IMR-90 (cell line): ENCODE data around the gene ZNF33B. TPM values are rescaled to one million over a fixed set of nuclear protein-coding genes. Genes with fewer than 3 reads are reported as not detected.

ENCODE experiments used
- ATAC-seq: fragments of 200-7000 bp; cut with Tn5 transposase; 2 replicates; pipeline ENCODE4 v1.9.1; 2020; ENCODE audit warnings: low read depth, mild to moderate bottlenecking, moderate library complexity
- BruUV-seq: library from RNA; stranded (reverse); fragments of 400-500 nt; replicated peaks from 2 replicates; lab custom pipeline; 2021; lab: Mats Ljungman, UMichigan
- CTCF ChIA-PET: fragments of 300-600 bp; formaldehyde crosslinking; extraction: SDS; loops from one replicate; lab custom pipeline; 2021; ENCODE audit warnings: antibody characterized with exemption; lab: Yijun Ruan, JAX
- POLR2A ChIA-PET: fragments of 300-600 bp; sonication (Branson Sonifier 250); formaldehyde crosslinking; loops from one replicate; lab custom pipeline; 2022; ENCODE audit warnings: antibody characterized with exemption; ENCODE audit not compliant: unreplicated experiment; lab: Charles Lee
- DNase-seq: peaks from one replicate; pipeline ENCODE4 v3.0.0; 2013
- H2AFZ ChIP-seq: replicated peaks from 2 replicates; pipeline ENCODE3; 2013; ENCODE audit warnings: low read length, mild to moderate bottlenecking; ENCODE audit not compliant: poor library complexity
- H2AK5ac ChIP-seq: 2 replicates; pipeline ENCODE4 v1.6.1; 2013; ENCODE audit warnings: low read depth, low read length, inconsistent platforms
- H2AK9ac ChIP-seq: replicated peaks from 2 replicates; pipeline ENCODE3; 2013; ENCODE audit warnings: mild to moderate bottlenecking, low read depth, low read length, moderate library complexity; ENCODE audit not compliant: poor library complexity
- H2BK120ac ChIP-seq: 2 replicates; pipeline ENCODE4 v1.6.1; 2013; ENCODE audit warnings: low read depth, low read length, inconsistent platforms
- H2BK15ac ChIP-seq: 3 replicates; pipeline ENCODE4 v1.6.1; 2013; ENCODE audit warnings: low read depth, low read length, inconsistent platforms
- H2BK20ac ChIP-seq: 2 replicates; pipeline ENCODE4 v1.6.1; 2013; ENCODE audit warnings: low read depth, mild to moderate bottlenecking, inconsistent platforms, low read length, moderate library complexity
- H2BK5ac ChIP-seq: 2 replicates; pipeline ENCODE4 v1.6.1; 2013; ENCODE audit warnings: mild to moderate bottlenecking, low read depth, low read length, inconsistent platforms; ENCODE audit not compliant: poor library complexity, severe bottlenecking
- H3K14ac ChIP-seq: replicated peaks from 2 replicates; pipeline ENCODE4 v1.6.1; 2013; ENCODE audit warnings: low read depth, low read length, inconsistent platforms
- H3K18ac ChIP-seq: 2 replicates; pipeline ENCODE4 v1.6.1; 2013; ENCODE audit warnings: low read depth, low read length, control low read depth
- H3K23ac ChIP-seq: 2 replicates; pipeline ENCODE4 v1.6.1; 2013; ENCODE audit warnings: low read depth, low read length, inconsistent platforms
- H3K27ac ChIP-seq: 2 replicates; pipeline ENCODE4 v1.5.1; 2013; ENCODE audit warnings: mild to moderate bottlenecking, control low read depth, low read length; ENCODE audit not compliant: insufficient read depth
- H3K27me3 ChIP-seq: 2 replicates; pipeline ENCODE4 v1.6.1; 2013; ENCODE audit warnings: low read length; ENCODE audit not compliant: control insufficient read depth, insufficient read depth
- H3K36me3 ChIP-seq: 2 replicates; pipeline ENCODE4 v1.6.1; 2013; ENCODE audit warnings: low read length, mixed read lengths; ENCODE audit not compliant: control insufficient read depth, insufficient read depth
- H3K4ac ChIP-seq: 2 replicates; pipeline ENCODE4 v1.6.1; 2013; ENCODE audit warnings: low read depth, low read length, inconsistent platforms
- H3K4me1 ChIP-seq: 2 replicates; pipeline ENCODE4 v1.6.1; 2013; ENCODE audit warnings: low read length, mixed read lengths; ENCODE audit not compliant: control insufficient read depth, insufficient read depth
- H3K4me2 ChIP-seq: 2 replicates; pipeline ENCODE4 v1.6.1; 2013; ENCODE audit warnings: low read depth, mild to moderate bottlenecking, control low read depth, low read length, moderate library complexity
- H3K4me3 ChIP-seq: 2 replicates; pipeline ENCODE4 v1.5.1; 2013; ENCODE audit warnings: low read depth, mild to moderate bottlenecking, control low read depth, low read length, moderate library complexity; ENCODE audit not compliant: insufficient read depth
- H3K56ac ChIP-seq: 2 replicates; pipeline ENCODE4 v1.6.1; 2013; ENCODE audit warnings: low read length, inconsistent platforms; ENCODE audit not compliant: insufficient read depth; ENCODE audit errors: extremely low read depth
- H3K79me1 ChIP-seq, 2 experiments: 2 replicates each; pipeline ENCODE4 v1.6.1; 2013; ENCODE audit warnings: low read length in 2 of 2, inconsistent platforms in 1 of 2, low read depth in 1 of 2
- H3K9ac ChIP-seq: 2 replicates; pipeline ENCODE4 v1.6.1; 2013; ENCODE audit warnings: low read depth, low read length, control low read depth
- H3K9me1 ChIP-seq: 2 replicates; pipeline ENCODE4 v1.6.1; 2013; ENCODE audit warnings: low read length, inconsistent platforms; ENCODE audit not compliant: insufficient read depth
- H3K9me3 ChIP-seq: 2 replicates; pipeline ENCODE4 v1.6.1; 2013; ENCODE audit warnings: low read length; ENCODE audit not compliant: control insufficient read depth, insufficient read depth
- H4K20me1 ChIP-seq: 2 replicates; pipeline ENCODE4 v1.6.1; 2013; ENCODE audit warnings: low read length, inconsistent platforms; ENCODE audit not compliant: insufficient read depth
- H4K5ac ChIP-seq: 2 replicates; pipeline ENCODE4 v1.6.1; 2013; ENCODE audit warnings: mild to moderate bottlenecking, low read depth, low read length, control low read depth
- H4K8ac ChIP-seq, 2 experiments: 2 replicates each; pipeline ENCODE4 v1.6.1; 2013; ENCODE audit warnings: low read depth in 2 of 2, low read length in 2 of 2, control low read depth in 1 of 2, inconsistent platforms in 1 of 2
- H4K91ac ChIP-seq: 2 replicates; pipeline ENCODE4 v1.6.1; 2013; ENCODE audit warnings: low read depth, low read length, inconsistent platforms; ENCODE audit not compliant: insufficient read depth
- CEBPB ChIP-seq: IDR thresholded peaks from 2 replicates; pipeline ENCODE4 v1.6.1; 2012; ENCODE audit warnings: low read depth, low read length, improper control_type of control experiment
- MAZ ChIP-seq: IDR thresholded peaks from 2 replicates; pipeline ENCODE4 v1.6.1; 2012; ENCODE audit warnings: low read depth, mild to moderate bottlenecking, low read length, improper control_type of control experiment, moderate library complexity, borderline replicate concordance
- MXI1 ChIP-seq: IDR thresholded peaks from 2 replicates; pipeline ENCODE4 v1.6.1; 2012; ENCODE audit warnings: low read depth, mild to moderate bottlenecking, low read length, moderate library complexity, borderline replicate concordance
- NFE2L2 ChIP-seq: fragments of 150-350 bp; IDR thresholded peaks from 2 replicates; pipeline ENCODE4 v1.6.1; 2016; ENCODE audit warnings: low read depth, mild to moderate bottlenecking, low read length
- RAD21 ChIP-seq: IDR thresholded peaks from 2 replicates; pipeline ENCODE4 v1.6.1; 2012; ENCODE audit warnings: low read length, improper control_type of control experiment
- SMC3 ChIP-seq: fragments of 150-350 bp; IDR thresholded peaks from 2 replicates; pipeline ENCODE4 v1.6.1; 2016; ENCODE audit warnings: low read depth, mild to moderate bottlenecking, antibody characterized with exemption, low read length, moderate library complexity
- WGBS, 2 experiments: methylation state at CpG; one replicate each; pipeline versions ENCODE4 v1.1.5 to v1.1.7; 2013; ENCODE audit warnings: missing lambda C conversion rate in 2 of 2; ENCODE audit not compliant: insufficient read length in 1 of 2; ENCODE audit errors: extremely low coverage in 2 of 2; 5-methylcytosine and 5-hydroxymethylcytosine counted together
- dilution Hi-C: fragments of 300-500 bp; cut with HindIII; formaldehyde crosslinking; loops from one replicate; pipeline ENCODE4 v1.14.3; 2018; ENCODE audit warnings: low sequenced_read_pairs; ENCODE audit not compliant: unreplicated experiment
- in situ Hi-C: fragments of 300-500 bp; cut with MboI; formaldehyde crosslinking; loops from 3 replicates; pipeline ENCODE4 v1.14.3; 2019; ENCODE audit warnings: low sequenced_read_pairs, inconsistent platforms, mixed read lengths
- intact Hi-C: fragments of 100-400 bp; cut with micrococcal nuclease; formaldehyde crosslinking; loops from 2 replicates; pipeline ENCODE4 v1.10.0; 2022
- polyA plus RNA-seq, 3 experiments: library from polyadenylated mRNA; depleted of rRNA; stranded (reverse); fragments of >200 nt; gene quantifications; 2 replicates each; pipeline ENCODE4 v1.2.3, GENCODE V29; 2012; ENCODE audit warnings: low replicate concordance in 1 of 3
- total RNA-seq: library from RNA; depleted of rRNA; stranded (reverse); fragments of >200 nt; gene quantifications from 2 replicates; pipeline ENCODE4 v1.2.3, GENCODE V29; 2012
- TF ChIP-seq, protein P1 (sequence below): conservative IDR thresholded peaks from 2 replicates; pipeline ENCODE4 v1.5.1; 2012; ENCODE audit warnings: mild to moderate bottlenecking, low read depth, low read length, improper control_type of control experiment

ZNF33B gene
- total and polyA plus RNA-seq, 2 of the 4 experiments (the other 2 are of a cell fraction): 2.1 to 4.5 TPM

DNA sequence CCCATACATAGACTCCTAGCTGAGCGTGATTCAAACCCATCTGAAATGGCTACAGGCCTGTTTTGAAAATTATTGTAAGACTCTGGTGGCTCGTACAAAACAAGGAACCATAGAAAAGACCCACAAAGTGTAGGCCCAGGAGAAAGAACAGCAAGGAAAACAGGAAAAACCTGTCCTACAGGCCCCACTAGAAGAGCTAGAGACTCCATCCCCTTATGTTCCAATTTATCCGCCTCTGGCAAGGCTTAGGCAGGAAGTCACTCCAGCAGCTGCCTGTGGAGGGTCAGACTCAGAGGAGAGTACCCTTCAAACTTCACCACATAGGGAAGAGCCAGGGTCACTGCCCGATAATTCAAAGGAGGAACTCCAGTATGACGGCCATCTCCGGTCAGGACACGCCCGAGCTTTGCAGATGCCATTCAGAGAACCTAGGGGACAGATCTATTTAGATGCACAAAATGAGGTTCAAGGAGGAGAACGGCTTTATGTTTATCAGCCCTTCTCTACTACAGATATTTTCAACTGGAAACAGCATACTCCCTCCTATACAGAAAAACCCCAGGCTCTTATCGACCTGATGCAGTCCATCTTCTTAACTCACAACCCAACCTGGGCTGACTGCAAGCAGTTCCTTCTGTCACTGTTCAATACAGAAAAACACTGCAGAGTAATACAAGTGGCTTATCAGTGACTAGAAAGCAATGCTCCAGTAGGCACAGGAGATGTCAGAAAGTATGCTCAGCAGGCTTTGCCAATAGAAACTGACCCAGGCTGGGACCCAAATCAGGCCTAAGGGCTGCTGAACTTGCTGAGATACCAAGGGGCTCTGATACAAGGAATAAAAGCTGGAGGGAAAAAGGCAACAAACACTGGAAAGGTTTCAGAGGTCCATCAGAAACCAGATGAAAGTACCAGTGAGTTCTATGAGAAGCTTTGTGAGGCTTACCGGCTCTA lies 8.6 kb upstream of the ZNF33B start:
- H4K5ac ChIP-seq: no peak overlapping the region
- no peak overlapping the region for H2AFZ ChIP-seq
- no peak overlapping the region for H3K56ac ChIP-seq
- H3K23ac ChIP-seq: no peak overlapping the region
- H4K8ac ChIP-seq: no peak overlapping the region
- no peaks in the 10 kb centered on the region for H3K9me3 ChIP-seq
- H3K9me1 ChIP-seq: no peaks in the 10 kb centered on the region
- no peak for ATAC-seq
- no peak overlapping the region for H3K4me3 ChIP-seq
- H3K14ac ChIP-seq: no peak overlapping the region
- intact Hi-C loops: no loop called here
- no peak overlapping the region for H3K27ac ChIP-seq
- H2BK5ac ChIP-seq: no peak overlapping the region
- no peak overlapping the region for H3K9ac ChIP-seq
- no peak overlapping the region for H2BK120ac ChIP-seq
- no peak overlapping the region for H3K4me2 ChIP-seq
- no peak overlapping the region for H3K18ac ChIP-seq
- ChIA-PET CTCF (no interaction called here), POLR2A (no interaction called here)
- H4K91ac ChIP-seq: no peak overlapping the region
- no peak overlapping the region for H3K4ac ChIP-seq
- no peak overlapping the region for H2BK15ac ChIP-seq
- no peaks in the 10 kb centered on the region for H3K79me1 ChIP-seq
- no peaks in the 10 kb centered on the region for H3K4me1 ChIP-seq
- H2AK9ac ChIP-seq: no peak overlapping the region
- in situ Hi-C loops: no loop called here
- H4K20me1 ChIP-seq: no peaks in the 10 kb centered on the region
- DNase-seq: no peak
- no peak for TF ChIP-seq MXI1
- no peak for TF ChIP-seq NFE2L2
- TF ChIP-seq SMC3: no peak
- TF ChIP-seq MAZ: no peak
- TF ChIP-seq, protein P1, sequence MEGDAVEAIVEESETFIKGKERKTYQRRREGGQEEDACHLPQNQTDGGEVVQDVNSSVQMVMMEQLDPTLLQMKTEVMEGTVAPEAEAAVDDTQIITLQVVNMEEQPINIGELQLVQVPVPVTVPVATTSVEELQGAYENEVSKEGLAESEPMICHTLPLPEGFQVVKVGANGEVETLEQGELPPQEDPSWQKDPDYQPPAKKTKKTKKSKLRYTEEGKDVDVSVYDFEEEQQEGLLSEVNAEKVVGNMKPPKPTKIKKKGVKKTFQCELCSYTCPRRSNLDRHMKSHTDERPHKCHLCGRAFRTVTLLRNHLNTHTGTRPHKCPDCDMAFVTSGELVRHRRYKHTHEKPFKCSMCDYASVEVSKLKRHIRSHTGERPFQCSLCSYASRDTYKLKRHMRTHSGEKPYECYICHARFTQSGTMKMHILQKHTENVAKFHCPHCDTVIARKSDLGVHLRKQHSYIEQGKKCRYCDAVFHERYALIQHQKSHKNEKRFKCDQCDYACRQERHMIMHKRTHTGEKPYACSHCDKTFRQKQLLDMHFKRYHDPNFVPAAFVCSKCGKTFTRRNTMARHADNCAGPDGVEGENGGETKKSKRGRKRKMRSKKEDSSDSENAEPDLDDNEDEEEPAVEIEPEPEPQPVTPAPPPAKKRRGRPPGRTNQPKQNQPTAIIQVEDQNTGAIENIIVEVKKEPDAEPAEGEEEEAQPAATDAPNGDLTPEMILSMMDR: no peak
- no peak for TF ChIP-seq RAD21
- no peak for TF ChIP-seq CEBPB
- no TSS peak for BruUV-seq
- WGBS, 2 experiments: 56% methylated on average over 2 of the region's 11 CpGs; no CpG with 5 or more reads in 1 of the 2 experiments
- no peak overlapping the region for H2AK5ac ChIP-seq
- H3K27me3 ChIP-seq: no peaks in the 10 kb centered on the region; the same call in 1 of the 2 replicates
- dilution Hi-C loops: no loop called here
- H3K36me3 ChIP-seq: no peaks in the 10 kb centered on the region
- no peak overlapping the region for H2BK20ac ChIP-seq
